SU-DHL-6 (cell line): ENCODE results near the gene MLC1.

Experiments
- H2AFZ ChIP-seq: fragments of 200-600 bp; sonication (generic); 2 replicates; pipeline ENCODE4 v1.6.1; 2014; ENCODE audit warnings: low read depth, mild to moderate bottlenecking, moderate library complexity, mixed read lengths, antibody characterized with exemption, low read length; ENCODE audit not compliant: severe bottlenecking
- H3F3A ChIP-seq: fragments of 200-600 bp; shearing (Covaris generic); 2 replicates; pipeline ENCODE4 v1.6.0; 2016; ENCODE audit warnings: antibody characterized with exemption, mild to moderate bottlenecking; ENCODE audit not compliant: insufficient read depth
- H3K27ac ChIP-seq: fragments of 200-600 bp; sonication (generic); 2 replicates; pipeline ENCODE4 v1.5.1; 2016; ENCODE audit warnings: low read depth, mild to moderate bottlenecking, low read length, moderate library complexity, mixed read lengths
- H3K27me3 ChIP-seq: fragments of 200-600 bp; sonication (generic), shearing (Covaris generic); 2 replicates; pipeline ENCODE4 v1.6.0; 2014; ENCODE audit warnings: mild to moderate bottlenecking, low read length
- H3K36me3 ChIP-seq: fragments of 200-600 bp; sonication (generic); 2 replicates; pipeline ENCODE4 v1.6.1; 2014; ENCODE audit warnings: mild to moderate bottlenecking, low read length, mixed read lengths
- H3K4me2 ChIP-seq: fragments of 300-600, 200-600 bp; shearing (Covaris generic), sonication (generic); 2 replicates; pipeline ENCODE4 v1.6.0; 2014; ENCODE audit warnings: low read length, low read depth, mild to moderate bottlenecking; ENCODE audit not compliant: poor library complexity, severe bottlenecking
- H3K4me3 ChIP-seq: fragments of 200-600 bp; sonication (generic); 2 replicates; pipeline ENCODE4 v1.5.1; 2014; ENCODE audit warnings: antibody characterized with exemption, low read length, mild to moderate bottlenecking, mixed read lengths; ENCODE audit not compliant: insufficient read depth, poor library complexity, severe bottlenecking
- H3K79me2 ChIP-seq: fragments of 200-600 bp; sonication (generic); 2 replicates; pipeline ENCODE4 v1.6.1; 2014; ENCODE audit warnings: mild to moderate bottlenecking, low read length, moderate library complexity; ENCODE audit not compliant: insufficient read depth
- H3K9ac ChIP-seq: fragments of 200-600 bp; sonication (generic); 2 replicates; pipeline ENCODE4 v1.7.0; 2014; ENCODE audit warnings: mild to moderate bottlenecking, low read length
- H3K9me2 ChIP-seq: fragments of 200-600 bp; sonication (generic); replicated peaks from 2 replicates; pipeline ENCODE4 v1.6.1; 2014; ENCODE audit warnings: low read length; ENCODE audit not compliant: insufficient read depth
- H3K9me3 ChIP-seq: fragments of 200-600 bp; sonication (generic); 2 replicates; pipeline ENCODE4 v1.6.1; 2014; ENCODE audit warnings: low read length, mixed read lengths; ENCODE audit not compliant: insufficient read depth
- H4K20me1 ChIP-seq: fragments of 200-600 bp; sonication (generic); 2 replicates; pipeline ENCODE4 v1.6.1; 2014; ENCODE audit warnings: low read depth, mild to moderate bottlenecking, antibody characterized with exemption, low read length, moderate library complexity, mixed read lengths
- CTCF ChIP-seq: fragments of 200-600 bp; sonication (generic); IDR thresholded peaks from one replicate; pipeline ENCODE4 v1.5.1; 2017; ENCODE audit warnings: antibody characterized with exemption, mild to moderate bottlenecking, low read length, moderate library complexity; ENCODE audit not compliant: insufficient read depth, poor library complexity, severe bottlenecking
- EZH2phosphoT487 ChIP-seq: fragments of 200-600 bp; sonication (generic), shearing (Covaris generic); conservative IDR thresholded peaks from 2 replicates; pipeline ENCODE4 v1.6.1; 2018; ENCODE audit warnings: mild to moderate bottlenecking, antibody characterized with exemption, low read length, moderate library complexity, mixed read lengths

The MLC1 gene

DNA sequence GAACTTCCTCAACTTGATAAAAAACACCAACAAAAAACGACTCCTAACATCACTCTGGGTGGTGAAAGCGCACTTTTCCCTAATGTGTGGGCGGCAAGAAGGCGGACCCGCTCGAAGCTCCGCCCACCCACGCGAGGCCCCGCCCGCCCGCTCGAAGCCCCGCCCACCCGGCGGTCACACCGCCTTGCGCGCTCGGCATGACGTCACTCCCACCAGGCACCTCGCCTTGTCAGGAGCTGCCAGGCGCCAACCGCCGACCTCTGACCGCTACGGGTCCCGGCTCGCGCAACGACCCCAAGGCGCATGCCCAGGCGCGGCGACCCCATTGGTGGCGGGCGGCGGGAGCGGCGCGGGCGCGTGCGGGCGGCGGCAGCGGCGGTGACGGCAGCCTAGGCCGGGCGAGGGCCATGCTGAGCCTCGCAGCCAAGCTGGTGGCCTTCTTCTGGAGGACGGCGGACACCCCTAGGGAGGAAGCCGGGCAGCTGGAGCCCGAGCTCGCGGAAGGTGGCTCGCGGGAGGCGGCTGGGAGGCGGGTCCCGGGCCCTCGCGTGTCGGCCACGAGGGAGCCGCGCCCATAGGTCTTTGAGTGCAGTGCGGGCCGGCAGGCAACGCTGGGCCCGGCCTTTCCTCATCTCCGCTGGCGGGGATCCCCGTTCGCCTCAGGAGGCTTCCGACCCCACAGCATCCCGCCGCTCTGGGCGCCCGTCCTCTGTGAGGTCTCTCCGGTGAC lies 4.6 kb upstream of the MLC1 start, which contains the start of gene MOV10L1:
Gene MOV10L1 (plus strand): TSS at position 325 of the 730 bp plus-strand sequence. CDS start 83 bp downstream, at position 408.
- Histone ChIP-seq H3K9ac (no peak within 1 kb of the TSS), H3K9me3 (no peaks in the 10 kb centered on the region), H3K9me2 (no peaks in the 10 kb centered on the region), H4K20me1 (no peaks in the 10 kb centered on the region), H3K4me2 (no peak within 1 kb of the TSS), H3K27me3 (no peaks in the 10 kb centered on the region), H3K4me3 (no peak within 1 kb of the TSS), H3K36me3 (no peaks in the 10 kb centered on the region), H3K27ac (no peak within 1 kb of the TSS), H3F3A (no peaks in the 10 kb centered on the region), H3K79me2 (no peaks in the 10 kb centered on the region), H2AFZ (no peak within 1 kb of the TSS)
- TF ChIP-seq EZH2phosphoT487 (no peak), CTCF (no peak)

DNA sequence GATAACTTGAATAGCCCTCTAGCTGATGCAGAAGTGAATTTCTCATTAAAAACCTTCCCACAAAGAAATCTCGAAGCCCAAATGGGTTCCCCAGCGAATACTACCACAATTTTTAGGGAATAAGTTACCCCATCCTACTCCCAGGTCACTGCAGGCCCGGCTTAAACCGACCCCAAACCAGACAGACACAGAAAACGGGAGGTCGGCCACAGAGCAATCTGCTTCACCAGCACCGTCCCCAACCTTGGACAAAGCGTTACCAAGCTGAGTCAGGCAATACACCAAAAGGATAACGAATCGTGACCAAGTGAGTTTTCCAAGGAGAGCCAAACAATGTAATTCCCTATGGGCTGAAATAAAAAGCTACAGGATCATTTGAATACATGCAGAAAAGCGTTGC lies 4.0 kb upstream of the MLC1 start:
- H3K9me2 ChIP-seq, result no peaks in the 10 kb centered on the region
- no peak overlapping the region for H3K9ac ChIP-seq
- no peak overlapping the region for H3K4me3 ChIP-seq
- no peaks in the 10 kb centered on the region for H4K20me1 ChIP-seq
- H3K27ac ChIP-seq, result no peak overlapping the region
- TF ChIP-seq CTCF, result no peak
- no peaks in the 10 kb centered on the region for H3K9me3 ChIP-seq
- H3F3A ChIP-seq, result no peaks in the 10 kb centered on the region
- H3K79me2 ChIP-seq, result no peaks in the 10 kb centered on the region
- no peak overlapping the region for H2AFZ ChIP-seq
- no peak overlapping the region for H3K4me2 ChIP-seq
- H3K27me3 ChIP-seq, result no peaks in the 10 kb centered on the region
- no peaks in the 10 kb centered on the region for H3K36me3 ChIP-seq

DNA sequence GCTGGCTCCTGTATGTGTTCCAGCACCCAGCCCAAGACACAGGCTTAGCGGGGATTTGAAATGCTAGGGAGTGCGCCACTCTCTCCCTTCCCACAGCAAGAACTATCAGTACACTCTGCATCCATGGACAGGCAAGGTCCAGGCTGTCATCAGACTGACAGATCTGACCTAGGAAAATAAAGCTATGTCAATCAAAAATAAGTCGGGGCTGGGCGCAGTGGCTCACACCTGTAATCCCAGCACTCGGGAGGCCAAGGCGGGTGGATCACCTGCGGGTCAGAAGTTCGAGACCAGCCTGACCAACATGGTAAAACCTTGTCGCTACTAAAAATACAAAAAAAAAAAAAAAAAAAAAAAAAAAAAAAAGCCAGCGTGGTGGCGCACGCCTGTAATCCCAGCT lies 2.9 kb upstream of the MLC1 start:
- no peak overlapping the region for H2AFZ ChIP-seq
- TF ChIP-seq CTCF (no peak), EZH2phosphoT487 (no peak)
- H3F3A ChIP-seq, result no peaks in the 10 kb centered on the region
- H3K36me3 ChIP-seq, result no peaks in the 10 kb centered on the region
- H3K27me3 ChIP-seq, result no peaks in the 10 kb centered on the region
- H3K9me2 ChIP-seq, result no peaks in the 10 kb centered on the region
- no peaks in the 10 kb centered on the region for H3K9me3 ChIP-seq
- no peak overlapping the region for H3K4me3 ChIP-seq
- no peaks in the 10 kb centered on the region for H4K20me1 ChIP-seq
- H3K9ac ChIP-seq, result no peak overlapping the region
- no peak overlapping the region for H3K4me2 ChIP-seq
- H3K79me2 ChIP-seq, result no peaks in the 10 kb centered on the region
- H3K27ac ChIP-seq, result no peak overlapping the region
